Cardiac fibroblast (primary cell): ENCODE data around the gene WDR54.

Experiments
- DNase-seq, 2 donors: peaks; one replicate each; pipeline versions ENCODE4 v3.0.0 to v3.0.0-alpha.2; 2010; ENCODE audit warnings: low read depth in 2 of 2
- H3K4me3 ChIP-seq, 2 donors: replicated peaks in 1 of 2; 1 replicate in 1 of 2; 2 replicates in 1 of 2; pipeline ENCODE4 v1.5.1; 2011; ENCODE audit warnings: low read depth in 2 of 2, low read length in 2 of 2, mild to moderate bottlenecking in 2 of 2, moderate library complexity in 1 of 2
- CTCF ChIP-seq: IDR thresholded peaks from one replicate; pipeline ENCODE4 v1.5.1; 2011; ENCODE audit warnings: low read depth, mild to moderate bottlenecking, low read length, inconsistent platforms

The WDR54 gene

GRCh38 chr2:74421221-74421870, at the start of gene WDR54, which contains the start of gene C2orf81:
WDR54 (plus strand) TSS chr2:74421730; CDS start chr2:74422154, 424 bp downstream.
C2orf81 (minus strand) TSS chr2:74421619; CDS start chr2:74421560, 59 bp downstream.
- DNase-seq, result peak; percentile 87 to 89
- H3K4me3 ChIP-seq, result peak within 1 kb of the TSS; percentile 81 to 83
- TF ChIP-seq CTCF, result no peak

- DNase-seq, result peak in 1 of 2 donors; percentile 43
- H3K4me3 ChIP-seq, result no peak overlapping the region
- no peak for TF ChIP-seq CTCF
These were observed 48.9 kb upstream of the WDR54 start for GRCh38 chr2:74372674-74373073.

- peak; percentile 44 to 79 for DNase-seq
- no peak for TF ChIP-seq CTCF
- H3K4me3 ChIP-seq, result no peak overlapping the region
These were observed 48.3 kb upstream of the WDR54 start for GRCh38 chr2:74373221-74373676.

- H3K4me3 ChIP-seq, result peak overlapping the region; percentile 3 to 46
- no peak for TF ChIP-seq CTCF
- DNase-seq, result no peak
These were observed 47.5 kb upstream of the WDR54 start for GRCh38 chr2:74373985-74374384.

GRCh38 chr2:74374509-74375205, 46.9 kb upstream of the WDR54 start:
- DNase-seq, result peak; percentile 75 to 84
- peak overlapping the region; percentile 3 to 46 for H3K4me3 ChIP-seq
- TF ChIP-seq CTCF, result no peak

- TF ChIP-seq CTCF, result no peak
- DNase-seq, result no peak
- no peak overlapping the region for H3K4me3 ChIP-seq
These were observed 45.7 kb upstream of the WDR54 start for GRCh38 chr2:74375838-74376237.
